Trophoblast cell (in vitro differentiated cells and primary cell): ENCODE results near the gene PRKN.
A peak's percentile ranks its signal among the peaks of the same experiment; 100 is the strongest.

ENCODE experiments used
- DNase-seq, 2 donors: peaks; one replicate each; pipeline ENCODE4 v3.0.0-alpha.2; 2016
- H2AFZ ChIP-seq: 2 replicates; pipeline ENCODE4 v1.6.1; 2013; ENCODE audit warnings: low read length, moderate library complexity, mild to moderate bottlenecking; ENCODE audit not compliant: insufficient read depth, poor library complexity
- H2AK5ac ChIP-seq: 2 replicates; pipeline ENCODE4 v1.6.1; 2013; ENCODE audit warnings: mild to moderate bottlenecking, low read length
- H2BK120ac ChIP-seq: 2 replicates; pipeline ENCODE4 v1.6.1; 2013; ENCODE audit warnings: low read length, mild to moderate bottlenecking, moderate library complexity; ENCODE audit not compliant: insufficient read depth, poor library complexity
- H2BK12ac ChIP-seq: 2 replicates; pipeline ENCODE4 v1.6.1; 2013; ENCODE audit warnings: mild to moderate bottlenecking, low read length, moderate library complexity
- H2BK5ac ChIP-seq: 2 replicates; pipeline ENCODE4 v1.6.1; 2013; ENCODE audit warnings: low read length, low read depth, moderate library complexity, mild to moderate bottlenecking; ENCODE audit not compliant: poor library complexity
- H3K14ac ChIP-seq: 2 replicates; pipeline ENCODE4 v1.6.1; 2013; ENCODE audit warnings: mild to moderate bottlenecking, low read length
- H3K18ac ChIP-seq: 2 replicates; pipeline ENCODE4 v1.6.1; 2013; ENCODE audit warnings: mild to moderate bottlenecking, low read length
- H3K23ac ChIP-seq: 2 replicates; pipeline ENCODE4 v1.6.1; 2013; ENCODE audit warnings: low read length
- H3K27ac ChIP-seq: 2 replicates; pipeline ENCODE4 v1.5.1; 2013; ENCODE audit warnings: low read depth, mild to moderate bottlenecking, inconsistent platforms, low read length, moderate library complexity
- H3K27me3 ChIP-seq: 2 replicates; pipeline ENCODE4 v1.6.1; 2013; ENCODE audit warnings: inconsistent platforms, mild to moderate bottlenecking, low read length, moderate library complexity; ENCODE audit not compliant: insufficient read depth
- H3K36me3 ChIP-seq, 2 experiments: 1 replicate in 1 of 2; 2 replicates in 1 of 2; pipeline ENCODE4 v1.6.1; 2013; ENCODE audit warnings: low read length in 2 of 2, mild to moderate bottlenecking in 2 of 2, moderate library complexity in 1 of 2; ENCODE audit not compliant: insufficient read depth in 2 of 2, control insufficient read depth in 1 of 2
- H3K4ac ChIP-seq: 2 replicates; pipeline ENCODE4 v1.6.1; 2013; ENCODE audit warnings: low read depth, mild to moderate bottlenecking, low read length, moderate library complexity
- H3K4me1 ChIP-seq, 2 experiments: 1 replicate in 1 of 2; 2 replicates in 1 of 2; pipeline ENCODE4 v1.6.1; 2013; ENCODE audit warnings: low read length in 2 of 2, mild to moderate bottlenecking in 2 of 2, moderate library complexity in 1 of 2; ENCODE audit not compliant: insufficient read depth in 2 of 2, control insufficient read depth in 1 of 2
- H3K4me2 ChIP-seq: 2 replicates; pipeline ENCODE4 v1.6.1; 2013; ENCODE audit warnings: inconsistent platforms, mild to moderate bottlenecking, low read length, moderate library complexity
- H3K4me3 ChIP-seq: 2 replicates; pipeline ENCODE4 v1.5.1; 2013; ENCODE audit warnings: mild to moderate bottlenecking, low read depth, low read length, inconsistent platforms
- H3K79me1 ChIP-seq: one replicate; pipeline ENCODE4 v1.6.1; 2013; ENCODE audit warnings: low read length
- H3K79me2 ChIP-seq: 2 replicates; pipeline ENCODE4 v1.6.1; 2013; ENCODE audit warnings: low read length, mild to moderate bottlenecking; ENCODE audit not compliant: control insufficient read depth, insufficient read depth, poor library complexity
- H3K9ac ChIP-seq: 2 replicates; pipeline ENCODE4 v1.6.1; 2013; ENCODE audit warnings: mild to moderate bottlenecking, low read length
- H3K9me3 ChIP-seq: 2 replicates; pipeline ENCODE4 v1.6.1; 2013; ENCODE audit warnings: low read depth, mild to moderate bottlenecking, control low read depth, inconsistent platforms, low read length; ENCODE audit not compliant: insufficient read depth
- H4K12ac ChIP-seq: 2 replicates; pipeline ENCODE4 v1.6.1; 2013; ENCODE audit warnings: low read depth, mild to moderate bottlenecking, low read length, moderate library complexity
- H4K8ac ChIP-seq: 2 replicates; pipeline ENCODE4 v1.6.1; 2013; ENCODE audit warnings: low read depth, mild to moderate bottlenecking, low read length, moderate library complexity
- H4K91ac ChIP-seq: one replicate; pipeline ENCODE4 v1.6.1; 2013; ENCODE audit warnings: low read depth, mild to moderate bottlenecking, low read length, moderate library complexity
- WGBS: extraction: QIAGEN DNeasy Blood & Tissue Kit; methylation state at CpG from one replicate; pipeline ENCODE4 v1.1.7; 2013; ENCODE audit warnings: missing lambda C conversion rate; ENCODE audit not compliant: insufficient read length, insufficient coverage; ENCODE audit errors: extremely low coverage; 5-methylcytosine and 5-hydroxymethylcytosine counted together

The PRKN gene

GRCh38 chr6:161389756-161390155 lies 1337.8 kb downstream of the PRKN start:
- Histone ChIP-seq H2BK120ac (no peak overlapping the region), H3K36me3 (peaks cover 0 to 2% of the 10 kb centered on the region in 2 experiments), H3K79me1 (no peaks in the 10 kb centered on the region), H3K14ac (no peak overlapping the region), H3K79me2 (no peaks in the 10 kb centered on the region), H3K23ac (no peak overlapping the region), H3K27ac (no peak overlapping the region), H2AK5ac (no peak overlapping the region), H3K27me3 (no peaks in the 10 kb centered on the region), H3K4me3 (no peak overlapping the region), H3K18ac (no peak overlapping the region), H4K8ac (no peak overlapping the region), H4K91ac (no peak overlapping the region), H4K12ac (no peak overlapping the region), H2BK12ac (no peak overlapping the region), H3K4me1 (peaks cover 0 to 2% of the 10 kb centered on the region in 2 experiments), H2BK5ac (no peak overlapping the region), H3K9me3 (no peaks in the 10 kb centered on the region), H2AFZ (no peak overlapping the region), H3K9ac (no peak overlapping the region), H3K4me2 (no peak overlapping the region), H3K4ac (no peak overlapping the region)
- DNase-seq, result no peak
- no CpG with 5 or more reads among the region's 3 CpGs for WGBS

GRCh38 chr6:161383951-161384350 lies 1343.6 kb downstream of the PRKN start:
- H3K79me2 ChIP-seq, result no peaks in the 10 kb centered on the region
- H3K14ac ChIP-seq, result no peak overlapping the region
- no peaks in the 10 kb centered on the region for H3K4me1 ChIP-seq
- H2BK12ac ChIP-seq, result no peak overlapping the region
- no peak overlapping the region for H3K27ac ChIP-seq
- no peaks in the 10 kb centered on the region for H3K79me1 ChIP-seq
- H3K27me3 ChIP-seq, result no peaks in the 10 kb centered on the region
- H3K36me3 ChIP-seq, result peaks cover 0 to 2% of the 10 kb centered on the region in 2 experiments
- no CpG with 5 or more reads among the region's 6 CpGs for WGBS
- H2AK5ac ChIP-seq, result no peak overlapping the region
- H3K4me3 ChIP-seq, result no peak overlapping the region
- no peaks in the 10 kb centered on the region for H3K9me3 ChIP-seq
- no peak overlapping the region for H3K18ac ChIP-seq
- no peak overlapping the region for H4K12ac ChIP-seq
- no peak overlapping the region for H3K23ac ChIP-seq
- H4K91ac ChIP-seq, result no peak overlapping the region
- no peak overlapping the region for H4K8ac ChIP-seq
- no peak overlapping the region for H3K4me2 ChIP-seq
- no peak overlapping the region for H2BK5ac ChIP-seq
- no peak overlapping the region for H3K9ac ChIP-seq
- peak; percentile 55 to 59 for DNase-seq
- no peak overlapping the region for H2AFZ ChIP-seq
- no peak overlapping the region for H2BK120ac ChIP-seq
- H3K4ac ChIP-seq, result no peak overlapping the region

GRCh38 chr6:161379834-161380582 lies 1347.6 kb downstream of the PRKN start:
- Histone ChIP-seq H3K23ac (no peak overlapping the region), H3K79me1 (no peaks in the 10 kb centered on the region), H4K91ac (no peak overlapping the region), H2BK12ac (no peak overlapping the region), H3K27ac (no peak overlapping the region), H3K14ac (no peak overlapping the region), H3K27me3 (no peaks in the 10 kb centered on the region), H3K4me3 (no peak overlapping the region), H2AK5ac (no peak overlapping the region), H3K9ac (no peak overlapping the region), H4K12ac (no peak overlapping the region), H3K36me3 (no peaks in the 10 kb centered on the region), H3K4me2 (no peak overlapping the region), H3K79me2 (no peaks in the 10 kb centered on the region), H2AFZ (no peak overlapping the region), H3K9me3 (no peaks in the 10 kb centered on the region), H3K4me1 (peaks cover 0 to 1% of the 10 kb centered on the region in 2 experiments), H3K18ac (no peak overlapping the region), H3K4ac (no peak overlapping the region), H4K8ac (no peak overlapping the region), H2BK5ac (no peak overlapping the region), H2BK120ac (no peak overlapping the region)
- WGBS, result no CpG with 5 or more reads among the region's 8 CpGs
- DNase-seq, result peak in 1 of 2 donors; percentile 42

- no peak overlapping the region for H2BK120ac ChIP-seq
- H3K4ac ChIP-seq, result no peak overlapping the region
- H3K79me2 ChIP-seq, result no peaks in the 10 kb centered on the region
- peaks cover 4% of the 10 kb centered on the region for H3K9me3 ChIP-seq
- H4K8ac ChIP-seq, result no peak overlapping the region
- H3K4me2 ChIP-seq, result no peak overlapping the region
- no peak overlapping the region for H2AK5ac ChIP-seq
- no peak overlapping the region for H2AFZ ChIP-seq
- H3K4me3 ChIP-seq, result no peak overlapping the region
- H3K27me3 ChIP-seq, result no peaks in the 10 kb centered on the region
- no peaks in the 10 kb centered on the region for H3K36me3 ChIP-seq
- peaks cover 0 to 3% of the 10 kb centered on the region in 2 experiments for H3K4me1 ChIP-seq
- no CpG with 5 or more reads among the region's 12 CpGs for WGBS
- no peak overlapping the region for H3K9ac ChIP-seq
- no peak overlapping the region for H4K12ac ChIP-seq
- no peak overlapping the region for H3K23ac ChIP-seq
- no peak for DNase-seq
- H3K14ac ChIP-seq, result no peak overlapping the region
- H2BK5ac ChIP-seq, result no peak overlapping the region
- H3K18ac ChIP-seq, result no peak overlapping the region
- no peaks in the 10 kb centered on the region for H3K79me1 ChIP-seq
- no peak overlapping the region for H3K27ac ChIP-seq
- H2BK12ac ChIP-seq, result no peak overlapping the region
- no peak overlapping the region for H4K91ac ChIP-seq
These were observed 1349.5 kb downstream of the PRKN start for GRCh38 chr6:161378115-161378514.
